MM.1S (cell line): Measurements from ENCODE around the gene MAL.

Experiments
- EZH2 ChIP-seq: fragments of 300-600 bp; sonication (generic); optimal IDR thresholded peaks from 2 replicates; pipeline ENCODE3; 2017; ENCODE audit warnings: low read depth, mild to moderate bottlenecking, antibody characterized with exemption, low read length, mixed read lengths
- EZH2phosphoT487 ChIP-seq: fragments of 300-600 bp; sonication (generic); IDR thresholded peaks from 2 replicates; pipeline ENCODE4 v1.6.1; 2018; ENCODE audit warnings: antibody characterized with exemption, low read length
- TF ChIP-seq, protein P1 (sequence below): fragments of 300-600 bp; sonication (generic); IDR thresholded peaks from 2 replicates; pipeline ENCODE4 v1.5.1; 2016; ENCODE audit warnings: antibody characterized with exemption, low read length, mixed read lengths

DNA sequence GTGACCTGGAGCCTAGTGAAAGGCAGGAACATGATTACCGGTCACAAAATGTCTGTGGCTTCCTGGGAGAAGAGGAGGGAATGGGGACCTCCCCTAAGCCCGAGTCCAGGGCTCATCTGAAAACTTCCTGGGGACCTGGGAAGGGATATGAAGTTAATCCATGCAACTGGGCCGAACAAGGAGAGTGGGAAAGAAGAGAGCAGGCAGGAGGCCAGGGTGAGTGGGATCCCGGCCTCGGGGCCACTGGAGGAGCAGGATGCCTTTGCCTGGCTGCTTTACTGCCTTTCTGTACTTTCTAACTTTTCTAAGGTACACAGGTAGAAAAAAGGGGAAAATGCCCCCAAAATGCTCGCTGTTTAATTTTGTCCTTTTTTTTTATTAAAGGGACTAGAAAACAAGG is 43.4 kb upstream of the MAL start:
- TF ChIP-seq, protein P1, sequence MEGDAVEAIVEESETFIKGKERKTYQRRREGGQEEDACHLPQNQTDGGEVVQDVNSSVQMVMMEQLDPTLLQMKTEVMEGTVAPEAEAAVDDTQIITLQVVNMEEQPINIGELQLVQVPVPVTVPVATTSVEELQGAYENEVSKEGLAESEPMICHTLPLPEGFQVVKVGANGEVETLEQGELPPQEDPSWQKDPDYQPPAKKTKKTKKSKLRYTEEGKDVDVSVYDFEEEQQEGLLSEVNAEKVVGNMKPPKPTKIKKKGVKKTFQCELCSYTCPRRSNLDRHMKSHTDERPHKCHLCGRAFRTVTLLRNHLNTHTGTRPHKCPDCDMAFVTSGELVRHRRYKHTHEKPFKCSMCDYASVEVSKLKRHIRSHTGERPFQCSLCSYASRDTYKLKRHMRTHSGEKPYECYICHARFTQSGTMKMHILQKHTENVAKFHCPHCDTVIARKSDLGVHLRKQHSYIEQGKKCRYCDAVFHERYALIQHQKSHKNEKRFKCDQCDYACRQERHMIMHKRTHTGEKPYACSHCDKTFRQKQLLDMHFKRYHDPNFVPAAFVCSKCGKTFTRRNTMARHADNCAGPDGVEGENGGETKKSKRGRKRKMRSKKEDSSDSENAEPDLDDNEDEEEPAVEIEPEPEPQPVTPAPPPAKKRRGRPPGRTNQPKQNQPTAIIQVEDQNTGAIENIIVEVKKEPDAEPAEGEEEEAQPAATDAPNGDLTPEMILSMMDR: no peak
- TF ChIP-seq EZH2 (no peak), EZH2phosphoT487 (no peak)
